GM19324 (cell line): ENCODE results near the gene LCLAT1.
"Not testable (repeated sequence)": the region's sequence is repeated elsewhere in the genome, so short reads cannot be mapped to it uniquely, and the experiment has no call there.

Source experiments
- ATAC-seq: cut with Tn5 transposase; IDR thresholded peaks from one replicate; pipeline ENCODE4 v1.9.1; 2021; ENCODE audit warnings: mild to moderate bottlenecking, moderate library complexity; ENCODE audit not compliant: unreplicated experiment, low FRiP score

LCLAT1 gene

GRCh38 chr2:30484995-30485394 is 37.9 kb downstream of the LCLAT1 start:
- no peak for ATAC-seq

- ATAC-seq: no peak
These were observed 39.6 kb downstream of the LCLAT1 start for GRCh38 chr2:30486655-30487054.

GRCh38 chr2:30487603-30488002 is 40.6 kb downstream of the LCLAT1 start:
- no peak for ATAC-seq

GRCh38 chr2:30488012-30488659 is 41.1 kb downstream of the LCLAT1 start:
- no peak for ATAC-seq

- ATAC-seq: no peak
These were observed 44.2 kb downstream of the LCLAT1 start for GRCh38 chr2:30491225-30491624.

GRCh38 chr2:30492185-30492584 is 45.1 kb downstream of the LCLAT1 start:
- no peak for ATAC-seq

GRCh38 chr2:30492619-30493018 is 45.6 kb downstream of the LCLAT1 start:
- no peak for ATAC-seq

- no peak for ATAC-seq
These were observed 46.4 kb downstream of the LCLAT1 start for GRCh38 chr2:30493440-30493839.

GRCh38 chr2:30495896-30496295 is 48.9 kb downstream of the LCLAT1 start:
- ATAC-seq: not testable (repeated sequence)

- no peak for ATAC-seq
These were observed 52.6 kb downstream of the LCLAT1 start for GRCh38 chr2:30499681-30500080.

GRCh38 chr2:30500699-30501098 is 53.7 kb downstream of the LCLAT1 start:
- ATAC-seq: no peak

GRCh38 chr2:30502310-30502709 is 55.3 kb downstream of the LCLAT1 start:
- no peak for ATAC-seq

- no peak for ATAC-seq
These were observed 56.1 kb downstream of the LCLAT1 start for GRCh38 chr2:30503007-30503694.

- ATAC-seq: no peak
These were observed 56.6 kb downstream of the LCLAT1 start for GRCh38 chr2:30503695-30504052.

GRCh38 chr2:30504731-30505130 is 57.7 kb downstream of the LCLAT1 start:
- ATAC-seq: no peak

- no peak for ATAC-seq
These were observed 58.6 kb downstream of the LCLAT1 start for GRCh38 chr2:30505500-30506180.

GRCh38 chr2:30507460-30507859 is 60.4 kb downstream of the LCLAT1 start:
- ATAC-seq: not testable (repeated sequence)

- no peak for ATAC-seq
These were observed 62.7 kb downstream of the LCLAT1 start for GRCh38 chr2:30509716-30510115.

- ATAC-seq: no peak
These were observed 63.4 kb downstream of the LCLAT1 start for GRCh38 chr2:30510409-30510808.

GRCh38 chr2:30511122-30512083 is 64.4 kb downstream of the LCLAT1 start:
- ATAC-seq: no peak
